Stromal cell of bone marrow (primary cell): ENCODE measurements around the gene HOXB13.
A peak's percentile ranks its signal among the peaks of the same experiment; 100 is the strongest.

ENCODE experiments used
- DNase-seq: peaks from one replicate; pipeline ENCODE4 v3.0.0-alpha.2; 2012; ENCODE audit warnings: low read depth

HOXB13 gene

GRCh38 chr17:48728232-48729231, at the start of gene HOXB13:
TSS of gene HOXB13 (minus strand) at chr17:48728750. CDS start at chr17:48728593, 157 bp downstream.
- peak; percentile 6 for DNase-seq

- no peak for DNase-seq
Observed at GRCh38 chr17:48776602-48777001, 48.1 kb upstream of the HOXB13 start.

- no peak for DNase-seq
Observed at GRCh38 chr17:48773245-48773644, 44.7 kb upstream of the HOXB13 start.

- no peak for DNase-seq
Observed at GRCh38 chr17:48770954-48771353, 42.4 kb upstream of the HOXB13 start.

- DNase-seq, result no peak
Observed at GRCh38 chr17:48769009-48769675, 40.6 kb upstream of the HOXB13 start.

- DNase-seq, result no peak
Observed at GRCh38 chr17:48767263-48767774, 38.8 kb upstream of the HOXB13 start.

- no peak for DNase-seq
Observed at GRCh38 chr17:48761114-48761513, 32.6 kb upstream of the HOXB13 start.

GRCh38 chr17:48760411-48760810, 31.9 kb upstream of the HOXB13 start:
- DNase-seq, result no peak

GRCh38 chr17:48759288-48759687, 30.7 kb upstream of the HOXB13 start:
- DNase-seq, result no peak

- DNase-seq, result no peak
Observed at GRCh38 chr17:48757524-48757961, 29.0 kb upstream of the HOXB13 start.

GRCh38 chr17:48756830-48757251, 28.3 kb upstream of the HOXB13 start:
- no peak for DNase-seq

- no peak for DNase-seq
Observed at GRCh38 chr17:48755356-48755755, 26.8 kb upstream of the HOXB13 start.

- DNase-seq, result no peak
Observed at GRCh38 chr17:48754500-48755261, 26.1 kb upstream of the HOXB13 start.

- DNase-seq, result no peak
Observed at GRCh38 chr17:48753794-48754499, 25.4 kb upstream of the HOXB13 start.

GRCh38 chr17:48752399-48753288, 24.1 kb upstream of the HOXB13 start:
- DNase-seq, result no peak

GRCh38 chr17:48751733-48752398, 23.3 kb upstream of the HOXB13 start:
- no peak for DNase-seq

GRCh38 chr17:48751172-48751571, 22.6 kb upstream of the HOXB13 start:
- no peak for DNase-seq

- DNase-seq, result no peak
Observed at GRCh38 chr17:48749621-48750553, 21.3 kb upstream of the HOXB13 start.
